GM12878 (cell line): ENCODE measurements around the gene PIEZO2. TPM values are rescaled to one million over a fixed set of nuclear protein-coding genes. Genes with fewer than 3 reads are reported as not detected.

Experiments used
- ATAC-seq: fragments of 200-7000 bp; cut with Tn5 transposase; 3 replicates; pipeline ENCODE4 v1.9.1; 2020; ENCODE audit warnings: mild to moderate bottlenecking, moderate library complexity
- BruUV-seq: library from RNA; stranded (reverse); fragments of 400-500 nt; replicated peaks from 2 replicates; lab custom pipeline; 2021; lab: Mats Ljungman, UMichigan
- CTCF ChIA-PET: fragments of 300-600 bp; sonication (Branson Sonifier 250); formaldehyde crosslinking; extraction: SDS; loops from one replicate; lab custom pipeline; 2021; ENCODE audit warnings: inconsistent platforms; lab: Yijun Ruan, JAX
- POLR2A ChIA-PET: fragments of 350-600 bp; formaldehyde crosslinking; extraction: SDS; loops from one replicate; lab custom pipeline; 2021; ENCODE audit warnings: inconsistent platforms; lab: Charles Lee
- RAD21 ChIA-PET: fragments of 300-600 bp; sonication (Branson Sonifier 250); formaldehyde crosslinking; loops from one replicate; lab custom pipeline; 2023; ENCODE audit warnings: antibody characterized with exemption; ENCODE audit not compliant: unreplicated experiment; lab: Charles Lee
- SMC1A ChIA-PET: fragments of 300-600 bp; sonication (Branson Sonifier 250); formaldehyde crosslinking; loops from one replicate; lab custom pipeline; 2023; ENCODE audit not compliant: unreplicated experiment, uncharacterized antibody; lab: Charles Lee
- DNase-seq: peaks from one replicate; pipeline ENCODE4 v3.0.0-alpha.2; 2011; ENCODE audit warnings: low read depth, low spot score
- FAIRE-seq: peaks from 3 replicates; lab custom pipeline; 2011; peaks lifted over from hg19 to GRCh38; lab: Jason Lieb, UNC
- H2AFZ ChIP-seq: 2 replicates; pipeline ENCODE4 v1.6.0; 2011; ENCODE audit warnings: low read depth, low read length, control low read depth; ENCODE audit not compliant: control insufficient read depth
- H3K27ac ChIP-seq: 2 replicates; pipeline ENCODE4 v1.5.1; 2011; ENCODE audit warnings: control low read depth; ENCODE audit not compliant: control insufficient read depth, insufficient read depth
- H3K27me3 ChIP-seq, 2 experiments: replicated peaks in 1 of 2; 2 replicates each; pipeline versions ENCODE4 v1.6.0 to v1.6.1; 2011; ENCODE audit warnings: low read length in 1 of 2; ENCODE audit not compliant: control insufficient read depth in 2 of 2, insufficient read depth in 2 of 2
- H3K36me3 ChIP-seq, 2 experiments: 2 replicates each; pipeline ENCODE4 v1.5.1; 2011; ENCODE audit warnings: low read length in 1 of 2; ENCODE audit not compliant: control insufficient read depth in 2 of 2, insufficient read depth in 2 of 2
- H3K4me1 ChIP-seq: 2 replicates; pipeline ENCODE4 v1.6.1; 2011; ENCODE audit warnings: mild to moderate bottlenecking, low read length, moderate library complexity, mixed read lengths; ENCODE audit not compliant: control insufficient read depth, insufficient read depth
- H3K4me2 ChIP-seq: 2 replicates; pipeline ENCODE4 v1.6.0; 2011; ENCODE audit warnings: control low read depth; ENCODE audit not compliant: control insufficient read depth, insufficient read depth
- H3K4me3 ChIP-seq: fragments of 200-600 bp; sonication (generic); 2 replicates; pipeline ENCODE4 v1.5.1; 2016
- H3K79me2 ChIP-seq: 2 replicates; pipeline ENCODE4 v1.6.0; 2011; ENCODE audit warnings: low read length; ENCODE audit not compliant: control insufficient read depth, insufficient read depth
- H3K9ac ChIP-seq: 2 replicates; pipeline ENCODE4 v1.8.0; 2011; ENCODE audit warnings: low read length, control low read depth, mixed read lengths; ENCODE audit not compliant: control insufficient read depth, insufficient read depth
- H3K9me3 ChIP-seq: replicated peaks from 3 replicates; pipeline ENCODE4 v1.5.1; 2011; ENCODE audit warnings: mild to moderate bottlenecking, low read length; ENCODE audit not compliant: control insufficient read depth, insufficient read depth
- H4K20me1 ChIP-seq: 2 replicates; pipeline ENCODE4 v1.6.0; 2011; ENCODE audit not compliant: control insufficient read depth, insufficient read depth
- FOXK2 ChIP-seq: fragments of 450-650 bp; IDR thresholded peaks from 2 replicates; pipeline ENCODE4 v1.6.1; 2017; ENCODE audit warnings: mild to moderate bottlenecking, moderate library complexity
- IKZF1 ChIP-seq: fragments of 450-650 bp; conservative IDR thresholded peaks from 2 replicates; pipeline ENCODE4 v1.6.1; 2017; ENCODE audit warnings: antibody characterized with exemption, mild to moderate bottlenecking
- POLR2A ChIP-seq: IDR thresholded peaks from 2 replicates; pipeline ENCODE4 v1.6.1; 2011; ENCODE audit warnings: low read depth, mild to moderate bottlenecking, low read length
- WGBS: methylation state at CpG from one replicate; pipeline ENCODE4 v1.1.6; 2016; ENCODE audit warnings: low lambda C conversion rate; ENCODE audit not compliant: insufficient replicate concordance, insufficient coverage; ENCODE audit errors: missing lambda C conversion rate; 5-methylcytosine and 5-hydroxymethylcytosine counted together
- in situ Hi-C: fragments of 300-500 bp; cut with MboI; formaldehyde crosslinking; loops from 9 replicates; pipeline ENCODE4 v1.14.3; 2018; ENCODE audit warnings: mixed read lengths
- intact Hi-C: fragments of 100-400 bp; cut with micrococcal nuclease; formaldehyde crosslinking; loops from one replicate; pipeline ENCODE4 v1.14.2; 2022; ENCODE audit not compliant: unreplicated experiment
- polyA plus RNA-seq, 11 experiments: library from polyadenylated mRNA; depleted of rRNA in 4 of 11; unstranded in 6 of 11; stranded (reverse) in 5 of 11; fragments of >200 nt; fragmentation: Nextera tagmentation in 4 of 11; fragmentation: Illumina TruSeq in 1 of 11; extraction: Ambion mirVana in 4 of 11; extraction: Trizol in 1 of 11; gene quantifications; 1 replicate in 1 of 11; 2 replicates in 10 of 11; pipeline versions ENCODE4 v1.2.1 to v1.2.3, GENCODE V29; 2011 to 2016; ENCODE audit warnings: inconsistent platforms in 2 of 11, missing spikeins in 2 of 11, low read depth in 1 of 11
- total RNA-seq, 4 experiments: library from RNA; depleted of rRNA in 3 of 4; stranded (reverse); fragments of >200 nt in 3 of 4; fragmentation: Illumina TruSeq in 1 of 4; extraction: Trizol in 1 of 4; gene quantifications; 2 replicates each; pipeline versions ENCODE4 v1.2.1 to v1.2.3, GENCODE V29; 2013 to 2021
- TF ChIP-seq, protein P1 (sequence below): IDR thresholded peaks from 2 replicates; pipeline ENCODE4 v1.6.1; 2011; ENCODE audit warnings: borderline replicate concordance, low read depth, mild to moderate bottlenecking, moderate library complexity, low read length; ENCODE audit not compliant: insufficient read depth, poor library complexity, severe bottlenecking

Gene PIEZO2
- total and polyA plus RNA-seq, 10 of the 15 experiments (the other 5 are each of a cell fraction or from before 2014, with no cell fraction given): 6.7 to 42.3 (median 27.4) TPM

DNA sequence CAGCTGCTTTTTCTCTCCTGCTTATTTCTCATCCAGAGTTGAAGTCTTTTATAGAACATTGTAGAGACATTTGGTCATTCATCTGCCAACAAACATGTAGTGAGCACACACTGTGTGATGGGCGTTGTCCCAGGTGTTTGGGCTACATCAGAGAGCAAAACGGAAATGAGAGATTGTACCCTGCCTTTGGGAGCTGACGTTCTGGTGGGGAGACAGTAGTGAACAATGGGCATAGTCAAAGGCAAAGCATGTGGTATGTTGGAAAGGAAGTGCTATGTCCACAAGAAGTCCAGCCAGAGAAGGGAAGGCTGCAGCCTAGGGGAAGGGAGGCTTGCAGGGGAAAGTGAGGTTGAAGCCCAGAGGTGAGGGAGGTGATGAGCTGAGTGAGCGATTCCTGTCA lies 78.1 kb downstream of the PIEZO2 start:
- Histone ChIP-seq H4K20me1 (no peaks in the 10 kb centered on the region), H3K9me3 (peaks cover 4% of the 10 kb centered on the region; the same call in 2 of the 3 replicates), H3K4me3 (no peak overlapping the region), H3K4me2 (no peak overlapping the region), H3K36me3 (no peaks in the 10 kb centered on the region; a peak in 1 of 4 replicates), H2AFZ (no peak overlapping the region), H3K27me3 (no peaks in the 10 kb centered on the region), H3K79me2 (peaks cover 46% of the 10 kb centered on the region), H3K4me1 (peaks cover 4% of the 10 kb centered on the region; the same call in 1 of the 2 replicates), H3K27ac (no peak overlapping the region), H3K9ac (no peak overlapping the region)
- ChIA-PET CTCF (interaction anchor here (1.1 to 1.2 kb wide), 2 partner anchors 14 to 23 kb away, joined by 3 read pairs; no protein-coding TSS in a partner anchor), RAD21 (interaction anchor here (1.0 kb wide), 1 partner anchor 71 kb away, joined by 3 read pairs; no protein-coding TSS in a partner anchor), SMC1A (interaction anchor here (1.0 to 4.1 kb wide), 6 partner anchors 14 to 220 kb away, joined by 3 to 17 read pairs (median 5); no protein-coding TSS in a partner anchor), POLR2A (interaction anchor here (0.6 kb wide), 1 partner anchor 14 kb away, joined by 3 read pairs; no protein-coding TSS in a partner anchor)
- in situ Hi-C loops: no loop called here
- peak; percentile 34 for ATAC-seq
- WGBS: 19% methylated on average over 4 of the region's 4 CpGs
- no peak for FAIRE-seq
- BruUV-seq: no TSS peak
- DNase-seq: no peak
- intact Hi-C loops: no loop called here
- TF ChIP-seq IKZF1: peak; percentile 39; the same call in 1 of the 2 replicates
- TF ChIP-seq, protein P1, sequence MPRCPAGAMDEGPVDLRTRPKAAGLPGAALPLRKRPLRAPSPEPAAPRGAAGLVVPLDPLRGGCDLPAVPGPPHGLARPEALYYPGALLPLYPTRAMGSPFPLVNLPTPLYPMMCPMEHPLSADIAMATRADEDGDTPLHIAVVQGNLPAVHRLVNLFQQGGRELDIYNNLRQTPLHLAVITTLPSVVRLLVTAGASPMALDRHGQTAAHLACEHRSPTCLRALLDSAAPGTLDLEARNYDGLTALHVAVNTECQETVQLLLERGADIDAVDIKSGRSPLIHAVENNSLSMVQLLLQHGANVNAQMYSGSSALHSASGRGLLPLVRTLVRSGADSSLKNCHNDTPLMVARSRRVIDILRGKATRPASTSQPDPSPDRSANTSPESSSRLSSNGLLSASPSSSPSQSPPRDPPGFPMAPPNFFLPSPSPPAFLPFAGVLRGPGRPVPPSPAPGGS: no peak
- TF ChIP-seq FOXK2: no peak

- intact Hi-C loops (no loop called here), in situ Hi-C loops (no loop called here)
- Histone ChIP-seq H3K9ac (no peak overlapping the region), H3K79me2 (peaks cover 48% of the 10 kb centered on the region), H3K4me1 (peaks cover 4% of the 10 kb centered on the region; the same call in 1 of the 2 replicates), H3K36me3 (peaks cover 0 to 5% of the 10 kb centered on the region in 2 experiments; a peak in 2 of 4 replicates), H3K4me2 (no peak overlapping the region), H2AFZ (no peak overlapping the region; the same call in 1 of the 2 replicates), H3K27ac (no peak overlapping the region), H3K27me3 (no peaks in the 10 kb centered on the region), H4K20me1 (no peaks in the 10 kb centered on the region), H3K9me3 (peaks cover 7% of the 10 kb centered on the region; the same call in 2 of the 3 replicates), H3K4me3 (no peak overlapping the region)
- WGBS: 43% methylated on average over 11 of the region's 11 CpGs
- DNase-seq (no peak), ATAC-seq (no peak), FAIRE-seq (no peak)
- POLR2A ChIA-PET: no interaction called here
- CTCF ChIA-PET: interaction anchor here (1.2 kb wide), 1 partner anchor 22 kb away, joined by 3 read pairs; no protein-coding TSS in a partner anchor
- RAD21 ChIA-PET: no interaction called here
- no peak for TF ChIP-seq POLR2A
- BruUV-seq: no TSS peak
- SMC1A ChIA-PET: interaction anchor here (1.0 to 4.1 kb wide), 2 partner anchors 14 to 18 kb away, joined by 3 to 17 read pairs; no protein-coding TSS in a partner anchor
These were observed 78.8 kb downstream of the PIEZO2 start for GRCh38 chr18:11070593-11070992.
